Measurements from ENCODE around the gene ANXA1.

DNA sequence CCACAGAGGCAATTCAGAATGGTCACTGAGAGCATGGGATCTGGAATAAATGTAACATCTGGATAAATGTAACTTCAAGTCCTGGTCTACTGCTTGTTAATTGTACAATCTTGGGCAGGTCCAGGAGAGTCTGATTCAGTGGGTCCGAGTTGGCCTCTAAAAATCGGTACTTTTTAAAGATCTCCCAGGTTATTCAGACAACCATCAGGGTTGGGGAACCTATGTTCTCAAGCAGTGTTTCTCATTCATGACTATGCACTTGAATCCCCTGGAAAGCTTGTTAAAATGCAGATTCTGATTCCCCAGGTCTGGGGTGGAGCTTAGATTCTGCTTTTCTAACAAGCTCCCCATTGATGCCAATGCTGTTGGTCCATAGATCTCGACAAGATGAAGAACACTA, 14.8 kb downstream of the ANXA1 start:
- TF ChIP-seq, protein P1, sequence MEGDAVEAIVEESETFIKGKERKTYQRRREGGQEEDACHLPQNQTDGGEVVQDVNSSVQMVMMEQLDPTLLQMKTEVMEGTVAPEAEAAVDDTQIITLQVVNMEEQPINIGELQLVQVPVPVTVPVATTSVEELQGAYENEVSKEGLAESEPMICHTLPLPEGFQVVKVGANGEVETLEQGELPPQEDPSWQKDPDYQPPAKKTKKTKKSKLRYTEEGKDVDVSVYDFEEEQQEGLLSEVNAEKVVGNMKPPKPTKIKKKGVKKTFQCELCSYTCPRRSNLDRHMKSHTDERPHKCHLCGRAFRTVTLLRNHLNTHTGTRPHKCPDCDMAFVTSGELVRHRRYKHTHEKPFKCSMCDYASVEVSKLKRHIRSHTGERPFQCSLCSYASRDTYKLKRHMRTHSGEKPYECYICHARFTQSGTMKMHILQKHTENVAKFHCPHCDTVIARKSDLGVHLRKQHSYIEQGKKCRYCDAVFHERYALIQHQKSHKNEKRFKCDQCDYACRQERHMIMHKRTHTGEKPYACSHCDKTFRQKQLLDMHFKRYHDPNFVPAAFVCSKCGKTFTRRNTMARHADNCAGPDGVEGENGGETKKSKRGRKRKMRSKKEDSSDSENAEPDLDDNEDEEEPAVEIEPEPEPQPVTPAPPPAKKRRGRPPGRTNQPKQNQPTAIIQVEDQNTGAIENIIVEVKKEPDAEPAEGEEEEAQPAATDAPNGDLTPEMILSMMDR (IDR thresholded peaks at IDR 0.05; ENCODE audit: low read length): no peak
- no peak for TF ChIP-seq EZH2 (IDR thresholded peaks at IDR 0.05; ENCODE audit: borderline replicate concordance, low read length)

Measured in OCI-LY1 (cell line).